Kidney (tissue), 14 donors: ENCODE data around the gene PTGFRN. TPM values are rescaled to one million over a fixed set of nuclear protein-coding genes. Genes with fewer than 3 reads are reported as not detected.

Experiments used
- DNase-seq, 5 donors: peaks; one replicate each; pipeline ENCODE4 v3.0.0-alpha.2; 2013 to 2020
- FAIRE-seq: peaks from 2 replicates; lab custom pipeline; 2012; peaks lifted over from hg19 to GRCh38; lab: Jason Lieb, UNC
- H3K27ac ChIP-seq, 2 donors: one replicate each; pipeline ENCODE4 v1.7.0; 2013; ENCODE audit warnings: low read depth in 2 of 2, low read length in 2 of 2, inconsistent platforms in 1 of 2
- H3K27me3 ChIP-seq: one replicate; pipeline ENCODE4 v1.7.1; 2013; ENCODE audit warnings: low read length, inconsistent platforms; ENCODE audit not compliant: control insufficient read depth, insufficient read depth
- H3K36me3 ChIP-seq, 3 donors: one replicate each; pipeline versions ENCODE4 v1.7.0 to v1.7.1; 2013; ENCODE audit warnings: low read length in 3 of 3, control low read depth in 1 of 3, inconsistent platforms in 1 of 3; ENCODE audit not compliant: insufficient read depth in 3 of 3, control insufficient read depth in 2 of 3
- H3K4me1 ChIP-seq, 3 donors: one replicate each; pipeline versions ENCODE4 v1.7.0 to v1.7.1; 2013; ENCODE audit warnings: low read length in 3 of 3, inconsistent platforms in 1 of 3, low read depth in 1 of 3; ENCODE audit not compliant: control insufficient read depth in 2 of 3, insufficient read depth in 2 of 3
- H3K4me3 ChIP-seq, 3 donors: one replicate each; pipeline versions ENCODE4 v1.7.0 to v1.8.1; 2013; ENCODE audit warnings: low read length in 3 of 3, control low read depth in 1 of 3, inconsistent platforms in 1 of 3
- H3K9ac ChIP-seq, 3 donors: one replicate each; pipeline versions ENCODE4 v1.7.0 to v1.7.1; 2013; ENCODE audit warnings: low read length in 3 of 3, control low read depth in 1 of 3, inconsistent platforms in 1 of 3
- H3K9me3 ChIP-seq, 3 donors: one replicate each; pipeline versions ENCODE4 v1.7.0 to v1.7.1; 2013; ENCODE audit warnings: low read length in 3 of 3, control low read depth in 1 of 3, inconsistent platforms in 1 of 3; ENCODE audit not compliant: control insufficient read depth in 2 of 3, insufficient read depth in 1 of 3
- CTCF ChIP-seq: IDR thresholded peaks from 3 replicates; pipeline ENCODE4 v1.5.1; 2012; ENCODE audit warnings: mild to moderate bottlenecking, moderate library complexity, borderline replicate concordance; ENCODE audit not compliant: insufficient read depth; ENCODE audit errors: extremely low read depth
- intact Hi-C: fragments of 100-400 bp; cut with DNase I; formaldehyde crosslinking; loops from one replicate; pipeline ENCODE4 v1.11.1; 2022
- polyA plus RNA-seq: library from polyadenylated mRNA; stranded (reverse); fragments of 350-450 nt; fragmentation: Illumina TruSeq; extraction: RNeasy Lipid Tissue Mini Kit (QIAGEN cat#74804); gene quantifications from one replicate; pipeline ENCODE4 v1.2.3, GENCODE V29; 2014; ENCODE audit warnings: low read depth, low replicate concordance; ENCODE audit not compliant: insufficient read depth
- total RNA-seq: library from RNA; stranded (reverse); fragmentation: NEBNext Ultra II Directional; extraction: Animal tissue kit (Norgen Biotek cat#: 25700); gene quantifications from one replicate; pipeline ENCODE4 v1.2.1, GENCODE V29; 2021
- donor health status: control.
- donor health status: control.
- donor health status: control.
- donor health status: control.
- donor health status: control.
- donor health status: DM: yes; HTN: yes; CAD: no.
- donor health status: Normal renal cell carcinoma (clear cell type).

The PTGFRN gene
- total and polyA plus RNA-seq, 2 donors from 2014 or later, result 16.4 to 44.8 TPM

- Histone ChIP-seq H3K4me3 (no peak overlapping the region), H3K4me1 (no peaks in the 10 kb centered on the region), H3K9ac (no peak overlapping the region), H3K27me3 (no peaks in the 10 kb centered on the region), H3K27ac (no peak overlapping the region), H3K36me3 (no peaks in the 10 kb centered on the region), H3K9me3 (no peaks in the 10 kb centered on the region)
- intact Hi-C loops, result no loop called here
- DNase-seq (no peak), FAIRE-seq (no peak)
- no peak for TF ChIP-seq CTCF
Observed at GRCh38 chr1:116997636-116998035, 87.9 kb downstream of the PTGFRN start.

DNA sequence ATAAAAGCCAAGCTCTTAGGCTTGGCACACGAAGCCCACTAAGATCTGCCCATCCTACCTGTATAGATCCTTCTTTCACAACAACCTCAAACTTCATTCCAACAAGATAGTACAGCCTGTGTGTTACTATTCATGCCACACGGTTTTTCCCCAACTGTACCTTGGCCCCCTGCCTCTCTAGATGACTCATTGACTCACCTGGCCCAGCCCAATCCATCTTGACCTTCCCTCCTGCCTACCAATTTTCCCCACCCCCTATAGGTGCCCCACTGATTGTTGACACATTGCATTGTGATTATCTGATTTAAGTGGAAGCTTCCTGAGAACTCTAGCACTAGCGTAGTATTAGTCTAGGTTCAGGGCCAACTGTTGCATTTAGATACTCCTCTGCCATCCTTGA is 89.9 kb downstream of the PTGFRN start:
- H3K9me3 ChIP-seq, result no peaks in the 10 kb centered on the region
- H3K4me3 ChIP-seq, result no peak overlapping the region
- no peaks in the 10 kb centered on the region for H3K36me3 ChIP-seq
- H3K27me3 ChIP-seq, result no peaks in the 10 kb centered on the region
- TF ChIP-seq CTCF, result no peak
- intact Hi-C loops, result no loop called here
- H3K27ac ChIP-seq, result no peak overlapping the region
- H3K4me1 ChIP-seq, result no peaks in the 10 kb centered on the region
- DNase-seq, result no peak
- FAIRE-seq, result no peak
- no peak overlapping the region for H3K9ac ChIP-seq

DNA sequence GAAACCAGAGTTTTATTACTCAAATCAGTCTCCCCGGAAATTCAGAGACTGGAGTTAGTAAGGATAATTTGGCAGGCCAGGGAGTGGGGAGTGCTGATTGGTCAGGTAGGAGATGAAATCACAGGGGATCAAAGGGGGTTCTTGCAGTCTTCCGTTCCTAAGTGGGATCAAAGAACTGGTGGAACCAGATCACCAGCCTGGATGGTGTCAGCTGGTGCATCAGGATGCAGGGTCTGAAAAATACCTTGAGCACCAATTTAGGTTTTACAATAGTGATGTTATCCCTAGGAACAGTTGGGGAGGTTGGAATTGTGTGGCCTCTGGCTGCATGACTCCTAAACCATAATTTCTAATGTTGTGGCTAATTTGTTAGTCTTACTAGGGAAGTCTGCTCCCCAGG is 90.4 kb downstream of the PTGFRN start:
- H3K9me3 ChIP-seq, result no peaks in the 10 kb centered on the region
- no peak overlapping the region for H3K27ac ChIP-seq
- intact Hi-C loops, result no loop called here
- H3K4me3 ChIP-seq, result no peak overlapping the region
- TF ChIP-seq CTCF, result no peak
- FAIRE-seq (no peak), DNase-seq (no peak)
- H3K4me1 ChIP-seq, result no peaks in the 10 kb centered on the region
- no peaks in the 10 kb centered on the region for H3K36me3 ChIP-seq
- H3K9ac ChIP-seq, result no peak overlapping the region
- H3K27me3 ChIP-seq, result no peaks in the 10 kb centered on the region

DNA sequence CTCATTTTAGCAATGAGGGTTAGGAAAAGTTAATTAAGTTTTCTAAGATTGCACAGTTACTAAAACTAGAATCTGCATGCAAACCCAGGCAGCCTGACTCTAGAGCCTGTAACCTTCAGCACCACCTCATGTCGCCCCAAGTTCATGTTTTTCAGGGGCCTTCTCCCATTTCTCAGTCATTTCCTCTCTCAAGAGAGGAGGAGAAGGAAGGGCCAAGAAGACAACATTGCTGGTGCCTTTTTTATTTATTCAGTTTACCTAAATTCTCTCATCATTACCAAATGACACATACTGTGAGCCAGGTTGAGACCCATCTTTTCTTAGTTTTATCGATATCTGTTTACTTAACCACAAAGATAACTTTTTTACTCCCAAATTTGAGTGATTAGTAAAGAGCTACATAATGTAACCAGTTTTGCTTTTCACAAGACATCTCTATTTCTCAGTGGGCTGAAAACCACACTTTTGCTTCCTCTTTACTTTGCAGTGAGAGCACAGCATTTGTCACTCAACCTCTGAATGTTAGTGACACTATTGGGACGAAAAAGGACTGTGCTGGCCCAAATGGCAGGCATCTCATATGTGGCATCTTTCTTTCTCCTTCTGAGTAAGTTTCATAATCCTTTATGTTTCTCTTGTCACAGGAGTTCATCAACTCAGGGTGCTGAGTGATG is 91.7 kb downstream of the PTGFRN start, which contains the start of gene CD101:
CD101 (plus strand) TSS at position 507 of the 674 bp plus-strand sequence; CDS start at position 565, 58 bp downstream.
- H3K9ac ChIP-seq, result no peak within 1 kb of the TSS
- H3K27me3 ChIP-seq, result no peaks in the 10 kb centered on the region
- H3K4me3 ChIP-seq, result no peak within 1 kb of the TSS
- no peak within 1 kb of the TSS for H3K27ac ChIP-seq
- FAIRE-seq, result no peak
- no peaks in the 10 kb centered on the region for H3K36me3 ChIP-seq
- no peak for DNase-seq
- no peaks in the 10 kb centered on the region for H3K4me1 ChIP-seq
- intact Hi-C loops, result no loop called here
- no peaks in the 10 kb centered on the region for H3K9me3 ChIP-seq
- TF ChIP-seq CTCF, result no peak
